ENCODE results near the gene CIB2. TPM values are rescaled to one million over a fixed set of nuclear protein-coding genes. Genes with fewer than 3 reads are reported as not detected.

The CIB2 gene
- total and polyA plus RNA-seq, 8 donors = 0.80 to 20.4 (median 5.2) TPM; not detected in 1

GRCh38 chr15:78083687-78084448 is 47.4 kb downstream of the CIB2 start:
- TF ChIP-seq POLR2A (IDR thresholded peaks at IDR 0.05) (no peak), POLR2AphosphoS5 (IDR thresholded peaks at IDR 0.05) (no peak), EP300 (IDR thresholded peaks at IDR 0.05) (no peak), CTCF (IDR thresholded peaks at IDR 0.05) (no peak)
- intact Hi-C loops (cut with DNase I; ENCODE audit: low total_unique reads) = no loop called here
- Histone ChIP-seq H3K4me3 (no peak overlapping the region), H3K4me1 (peaks cover 7 to 58% (median 33%) of the 10 kb centered on the region in 4 donors), H3K27ac (peak overlapping the region in 2 of 5 donors; percentile 44 to 55), H3K9me3 (no peaks in the 10 kb centered on the region), H3K27me3 (no peaks in the 10 kb centered on the region), H3K36me3 (no peaks in the 10 kb centered on the region)
- 80 to 89% (median 85%) methylated on average over 6 of the region's 6 CpGs for WGBS, 5 donors
- DNase-seq = no peak

GRCh38 chr15:78083186-78083585 is 48.1 kb downstream of the CIB2 start:
- DNase-seq = no peak
- TF ChIP-seq POLR2AphosphoS5 (IDR thresholded peaks at IDR 0.05) (no peak), POLR2A (IDR thresholded peaks at IDR 0.05) (no peak), EP300 (IDR thresholded peaks at IDR 0.05) (no peak), CTCF (IDR thresholded peaks at IDR 0.05) (no peak)
- intact Hi-C loops (cut with DNase I; ENCODE audit: low total_unique reads) = no loop called here

GRCh38 chr15:78082743-78083110 is 48.5 kb downstream of the CIB2 start:
- no peaks in the 10 kb centered on the region for H3K27me3 ChIP-seq
- H3K4me1 ChIP-seq = peaks cover 7 to 58% (median 31%) of the 10 kb centered on the region in 4 donors
- WGBS, 5 donors = 86 to 100% (median 90%) methylated on average over 1 of the region's 1 CpG; no CpG with 5 or more reads in 1 of the 5 donors
- intact Hi-C loops (cut with DNase I; ENCODE audit: low total_unique reads) = no loop called here
- TF ChIP-seq CTCF (IDR thresholded peaks at IDR 0.05) = no peak
- TF ChIP-seq EP300 (IDR thresholded peaks at IDR 0.05) = no peak
- TF ChIP-seq POLR2A (IDR thresholded peaks at IDR 0.05) = no peak
- no peak for TF ChIP-seq POLR2AphosphoS5 (IDR thresholded peaks at IDR 0.05)
- no peaks in the 10 kb centered on the region for H3K9me3 ChIP-seq
- no peak overlapping the region for H3K4me3 ChIP-seq
- no peaks in the 10 kb centered on the region for H3K36me3 ChIP-seq
- DNase-seq = no peak
- peak overlapping the region in 2 of 5 donors; percentile 44 to 55 for H3K27ac ChIP-seq

More at GRCh38 chr15:78083186-78083585, 48.1 kb downstream of the CIB2 start:
- Histone ChIP-seq H3K27ac (peak overlapping the region in 2 of 5 donors; percentile 44 to 55), H3K4me1 (peaks cover 7 to 58% (median 31%) of the 10 kb centered on the region in 4 donors), H3K27me3 (no peaks in the 10 kb centered on the region), H3K9me3 (no peaks in the 10 kb centered on the region), H3K36me3 (no peaks in the 10 kb centered on the region), H3K4me3 (no peak overlapping the region)
- WGBS, 5 donors = 87 to 98% (median 91%) methylated on average over 4 of the region's 4 CpGs

GRCh38 chr15:78082106-78082742 is 49.0 kb downstream of the CIB2 start:
- DNase-seq = no peak
- no peaks in the 10 kb centered on the region for H3K36me3 ChIP-seq
- WGBS, 5 donors = 39 to 73% (median 45%) methylated on average over 5 of the region's 5 CpGs
- no peak overlapping the region for H3K4me3 ChIP-seq
- no peaks in the 10 kb centered on the region for H3K27me3 ChIP-seq
- H3K9me3 ChIP-seq = no peaks in the 10 kb centered on the region
- peaks cover 7 to 55% (median 31%) of the 10 kb centered on the region in 4 donors for H3K4me1 ChIP-seq
- TF ChIP-seq EP300 (IDR thresholded peaks at IDR 0.05) (no peak), POLR2AphosphoS5 (IDR thresholded peaks at IDR 0.05) (peak in 1 of 3 donors; percentile 5), CTCF (IDR thresholded peaks at IDR 0.05) (no peak)
- H3K27ac ChIP-seq = peak overlapping the region in 3 of 5 donors; percentile 9 to 55 (median 44)
- intact Hi-C loops (cut with DNase I; ENCODE audit: low total_unique reads) = no loop called here

Data from stomach (tissue), 9 donors.